ENCODE results near the gene PTPRB.

PTPRB gene

DNA sequence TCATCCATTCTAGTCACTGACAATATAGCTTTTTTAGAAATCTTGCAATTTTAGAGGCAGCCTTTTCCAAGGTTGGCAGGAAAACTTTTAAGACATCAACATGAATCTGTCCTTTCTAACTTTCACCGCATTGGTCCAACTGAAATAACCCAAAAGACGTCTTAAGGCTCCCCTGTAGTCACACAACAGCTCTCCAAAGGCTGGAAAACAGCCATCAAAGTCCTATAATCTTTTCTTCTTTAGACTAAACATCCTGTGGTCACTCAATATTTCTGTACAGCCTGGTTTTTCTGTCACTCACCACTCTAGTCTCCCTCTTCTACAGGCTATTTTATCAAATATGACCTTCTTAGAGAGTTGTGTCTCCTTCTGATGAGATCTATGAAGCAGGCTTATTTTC, 4.5 kb upstream of the PTPRB start:
- H3K4me2 ChIP-seq (ENCODE audit: low read length), result no peak overlapping the region
- peaks cover 25% of the 10 kb centered on the region for H3K27me3 ChIP-seq (ENCODE audit: control insufficient read depth, low read length)
- no peaks in the 10 kb centered on the region for H4K20me1 ChIP-seq (ENCODE audit: control insufficient read depth, insufficient read depth, low read depth, low read length)
- no peaks in the 10 kb centered on the region for H3K79me2 ChIP-seq (ENCODE audit: control insufficient read depth, low read length)
- no peaks in the 10 kb centered on the region for H3K9me3 ChIP-seq (ENCODE audit: control insufficient read depth, insufficient read depth, low read length)
- H3K36me3 ChIP-seq (ENCODE audit: control insufficient read depth, low read length), result no peaks in the 10 kb centered on the region
- H3K9me2 ChIP-seq (replicated peaks; ENCODE audit: control insufficient read depth, low read length), result no peaks in the 10 kb centered on the region
- no peaks in the 10 kb centered on the region for H3F3A ChIP-seq (ENCODE audit: control insufficient read depth, insufficient read depth)
- no peak overlapping the region for H3K27ac ChIP-seq (ENCODE audit: low read depth, low read length)
- H3K4me1 ChIP-seq (ENCODE audit: control insufficient read depth, low read length), result no peaks in the 10 kb centered on the region
- TF ChIP-seq, protein P1, sequence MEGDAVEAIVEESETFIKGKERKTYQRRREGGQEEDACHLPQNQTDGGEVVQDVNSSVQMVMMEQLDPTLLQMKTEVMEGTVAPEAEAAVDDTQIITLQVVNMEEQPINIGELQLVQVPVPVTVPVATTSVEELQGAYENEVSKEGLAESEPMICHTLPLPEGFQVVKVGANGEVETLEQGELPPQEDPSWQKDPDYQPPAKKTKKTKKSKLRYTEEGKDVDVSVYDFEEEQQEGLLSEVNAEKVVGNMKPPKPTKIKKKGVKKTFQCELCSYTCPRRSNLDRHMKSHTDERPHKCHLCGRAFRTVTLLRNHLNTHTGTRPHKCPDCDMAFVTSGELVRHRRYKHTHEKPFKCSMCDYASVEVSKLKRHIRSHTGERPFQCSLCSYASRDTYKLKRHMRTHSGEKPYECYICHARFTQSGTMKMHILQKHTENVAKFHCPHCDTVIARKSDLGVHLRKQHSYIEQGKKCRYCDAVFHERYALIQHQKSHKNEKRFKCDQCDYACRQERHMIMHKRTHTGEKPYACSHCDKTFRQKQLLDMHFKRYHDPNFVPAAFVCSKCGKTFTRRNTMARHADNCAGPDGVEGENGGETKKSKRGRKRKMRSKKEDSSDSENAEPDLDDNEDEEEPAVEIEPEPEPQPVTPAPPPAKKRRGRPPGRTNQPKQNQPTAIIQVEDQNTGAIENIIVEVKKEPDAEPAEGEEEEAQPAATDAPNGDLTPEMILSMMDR (IDR thresholded peaks at IDR 0.05; ENCODE audit: low read depth, low read length, poor library complexity, severe bottlenecking), result no peak
- TF ChIP-seq EZH2phosphoT487 (IDR thresholded peaks at IDR 0.05; ENCODE audit: borderline replicate concordance, low read length), result no peak
- H3K4me3 ChIP-seq (ENCODE audit: low read length), result no peak overlapping the region

DNA sequence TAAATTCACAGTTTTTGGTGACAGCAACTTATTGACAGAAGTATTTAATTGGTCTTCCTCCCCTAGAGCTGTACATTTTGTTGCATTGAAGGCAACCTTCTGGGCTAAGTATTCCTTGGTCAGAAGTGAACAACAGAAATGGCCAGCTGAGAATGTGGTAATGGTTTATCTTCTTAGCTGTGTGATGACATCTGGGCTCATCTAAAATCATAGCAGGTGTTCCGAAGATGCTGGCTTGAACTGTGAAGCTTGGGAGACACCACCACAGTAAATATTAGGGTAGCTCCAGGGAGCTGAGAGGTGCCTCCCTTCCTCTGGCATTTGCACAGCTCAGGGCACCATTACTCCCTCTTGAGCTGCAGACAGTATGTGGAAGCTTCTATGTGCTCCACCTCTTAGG, 3.7 kb upstream of the PTPRB start:
- H3F3A ChIP-seq (ENCODE audit: control insufficient read depth, insufficient read depth), result no peaks in the 10 kb centered on the region
- no peak overlapping the region for H3K27ac ChIP-seq (ENCODE audit: low read depth, low read length)
- no peaks in the 10 kb centered on the region for H3K4me1 ChIP-seq (ENCODE audit: control insufficient read depth, low read length)
- no peaks in the 10 kb centered on the region for H3K79me2 ChIP-seq (ENCODE audit: control insufficient read depth, low read length)
- H4K20me1 ChIP-seq (ENCODE audit: control insufficient read depth, insufficient read depth, low read depth, low read length), result no peaks in the 10 kb centered on the region
- H3K4me2 ChIP-seq (ENCODE audit: low read length), result no peak overlapping the region
- peaks cover 25% of the 10 kb centered on the region for H3K27me3 ChIP-seq (ENCODE audit: control insufficient read depth, low read length)
- H3K9me3 ChIP-seq (ENCODE audit: control insufficient read depth, insufficient read depth, low read length), result no peaks in the 10 kb centered on the region
- TF ChIP-seq, protein P1 (IDR thresholded peaks at IDR 0.05; ENCODE audit: low read depth, low read length, poor library complexity, severe bottlenecking), result no peak
- no peak for TF ChIP-seq EZH2phosphoT487 (IDR thresholded peaks at IDR 0.05; ENCODE audit: borderline replicate concordance, low read length)
- no peaks in the 10 kb centered on the region for H3K9me2 ChIP-seq (replicated peaks; ENCODE audit: control insufficient read depth, low read length)
- no peak overlapping the region for H3K4me3 ChIP-seq (ENCODE audit: low read length)
- no peaks in the 10 kb centered on the region for H3K36me3 ChIP-seq (ENCODE audit: control insufficient read depth, low read length)

DNA sequence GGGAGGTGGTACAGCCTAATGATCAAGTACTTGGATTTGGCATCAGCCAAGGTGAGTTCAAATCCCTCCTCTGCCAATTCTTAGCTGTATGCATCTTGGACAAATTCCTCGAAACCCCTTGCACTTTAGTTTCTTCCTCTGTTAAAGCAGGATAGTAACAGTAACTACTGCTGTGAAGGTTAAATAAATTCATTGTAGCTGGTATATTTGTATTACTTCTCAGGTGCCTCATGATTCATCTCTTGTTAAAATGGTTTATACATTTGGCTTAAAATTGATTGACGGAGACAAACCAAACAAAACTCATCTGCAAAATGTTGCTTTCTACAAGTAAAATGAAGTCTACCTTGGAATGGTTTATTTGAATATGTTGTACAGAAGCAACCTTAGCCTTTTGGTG, 2.3 kb upstream of the PTPRB start:
- H3K9me3 ChIP-seq (ENCODE audit: control insufficient read depth, insufficient read depth, low read length), result no peaks in the 10 kb centered on the region
- no peaks in the 10 kb centered on the region for H3K36me3 ChIP-seq (ENCODE audit: control insufficient read depth, low read length)
- H4K20me1 ChIP-seq (ENCODE audit: control insufficient read depth, insufficient read depth, low read depth, low read length), result no peaks in the 10 kb centered on the region
- peaks cover 29% of the 10 kb centered on the region for H3K27me3 ChIP-seq (ENCODE audit: control insufficient read depth, low read length)
- H3K4me2 ChIP-seq (ENCODE audit: low read length), result no peak overlapping the region
- no peaks in the 10 kb centered on the region for H3F3A ChIP-seq (ENCODE audit: control insufficient read depth, insufficient read depth)
- TF ChIP-seq, protein P1 (IDR thresholded peaks at IDR 0.05; ENCODE audit: low read depth, low read length, poor library complexity, severe bottlenecking), result no peak
- no peak for TF ChIP-seq EZH2phosphoT487 (IDR thresholded peaks at IDR 0.05; ENCODE audit: borderline replicate concordance, low read length)
- no peak overlapping the region for H3K27ac ChIP-seq (ENCODE audit: low read depth, low read length)
- no peaks in the 10 kb centered on the region for H3K9me2 ChIP-seq (replicated peaks; ENCODE audit: control insufficient read depth, low read length)
- no peak overlapping the region for H3K4me3 ChIP-seq (ENCODE audit: low read length)
- no peaks in the 10 kb centered on the region for H3K4me1 ChIP-seq (ENCODE audit: control insufficient read depth, low read length)
- no peaks in the 10 kb centered on the region for H3K79me2 ChIP-seq (ENCODE audit: control insufficient read depth, low read length)

All from DOHH2 (cell line).